ENCODE measurements around the gene C5orf15.

The C5orf15 gene

DNA sequence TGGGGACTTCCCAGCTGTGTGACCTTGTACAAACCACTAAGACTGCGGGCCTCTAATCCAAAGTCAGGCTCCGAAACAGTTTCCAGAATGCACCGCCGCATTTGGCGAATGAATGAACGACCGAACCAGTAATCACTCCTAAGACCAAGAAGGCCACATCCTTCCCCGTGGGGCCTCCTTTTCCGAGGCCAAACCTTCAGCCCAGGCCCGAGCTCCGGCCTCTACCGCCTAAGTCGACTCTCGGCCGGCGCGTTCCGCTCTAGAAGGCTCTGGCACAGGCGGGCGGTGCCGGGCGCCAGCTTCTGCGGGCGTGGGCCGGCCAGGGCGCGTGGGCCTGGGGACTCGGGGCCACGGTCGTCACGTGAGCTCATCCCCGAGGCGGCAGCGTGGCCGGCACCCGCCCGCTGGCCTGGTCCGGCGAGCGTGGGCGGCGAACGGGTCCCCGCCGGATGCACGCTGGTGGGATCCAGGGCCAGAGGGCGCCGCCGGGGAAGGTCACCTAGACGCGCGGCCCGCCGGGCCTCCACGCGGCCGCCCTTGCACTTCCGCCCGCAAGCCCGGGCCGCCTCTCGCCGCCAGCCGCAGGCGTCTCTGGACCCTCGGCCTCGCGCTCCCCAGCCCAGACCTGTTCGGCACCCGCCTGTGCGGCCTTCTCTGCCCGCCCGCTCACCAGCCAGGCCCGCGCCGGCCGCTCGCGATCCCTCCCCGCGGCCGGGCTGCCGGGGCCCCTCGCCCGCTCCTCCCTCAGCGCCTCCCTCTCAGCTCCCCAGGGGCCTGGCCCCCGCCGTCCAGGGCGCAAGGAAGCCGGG, 35.6 kb upstream of the C5orf15 start:
- peak; percentile 99 for TF ChIP-seq ZFX (IDR thresholded peaks at IDR 0.05)
- TF ChIP-seq, protein P1, sequence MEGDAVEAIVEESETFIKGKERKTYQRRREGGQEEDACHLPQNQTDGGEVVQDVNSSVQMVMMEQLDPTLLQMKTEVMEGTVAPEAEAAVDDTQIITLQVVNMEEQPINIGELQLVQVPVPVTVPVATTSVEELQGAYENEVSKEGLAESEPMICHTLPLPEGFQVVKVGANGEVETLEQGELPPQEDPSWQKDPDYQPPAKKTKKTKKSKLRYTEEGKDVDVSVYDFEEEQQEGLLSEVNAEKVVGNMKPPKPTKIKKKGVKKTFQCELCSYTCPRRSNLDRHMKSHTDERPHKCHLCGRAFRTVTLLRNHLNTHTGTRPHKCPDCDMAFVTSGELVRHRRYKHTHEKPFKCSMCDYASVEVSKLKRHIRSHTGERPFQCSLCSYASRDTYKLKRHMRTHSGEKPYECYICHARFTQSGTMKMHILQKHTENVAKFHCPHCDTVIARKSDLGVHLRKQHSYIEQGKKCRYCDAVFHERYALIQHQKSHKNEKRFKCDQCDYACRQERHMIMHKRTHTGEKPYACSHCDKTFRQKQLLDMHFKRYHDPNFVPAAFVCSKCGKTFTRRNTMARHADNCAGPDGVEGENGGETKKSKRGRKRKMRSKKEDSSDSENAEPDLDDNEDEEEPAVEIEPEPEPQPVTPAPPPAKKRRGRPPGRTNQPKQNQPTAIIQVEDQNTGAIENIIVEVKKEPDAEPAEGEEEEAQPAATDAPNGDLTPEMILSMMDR (conservative IDR thresholded peaks at IDR 0.05), result no peak
- peak overlapping the region; percentile 99 for H3K27ac ChIP-seq

DNA sequence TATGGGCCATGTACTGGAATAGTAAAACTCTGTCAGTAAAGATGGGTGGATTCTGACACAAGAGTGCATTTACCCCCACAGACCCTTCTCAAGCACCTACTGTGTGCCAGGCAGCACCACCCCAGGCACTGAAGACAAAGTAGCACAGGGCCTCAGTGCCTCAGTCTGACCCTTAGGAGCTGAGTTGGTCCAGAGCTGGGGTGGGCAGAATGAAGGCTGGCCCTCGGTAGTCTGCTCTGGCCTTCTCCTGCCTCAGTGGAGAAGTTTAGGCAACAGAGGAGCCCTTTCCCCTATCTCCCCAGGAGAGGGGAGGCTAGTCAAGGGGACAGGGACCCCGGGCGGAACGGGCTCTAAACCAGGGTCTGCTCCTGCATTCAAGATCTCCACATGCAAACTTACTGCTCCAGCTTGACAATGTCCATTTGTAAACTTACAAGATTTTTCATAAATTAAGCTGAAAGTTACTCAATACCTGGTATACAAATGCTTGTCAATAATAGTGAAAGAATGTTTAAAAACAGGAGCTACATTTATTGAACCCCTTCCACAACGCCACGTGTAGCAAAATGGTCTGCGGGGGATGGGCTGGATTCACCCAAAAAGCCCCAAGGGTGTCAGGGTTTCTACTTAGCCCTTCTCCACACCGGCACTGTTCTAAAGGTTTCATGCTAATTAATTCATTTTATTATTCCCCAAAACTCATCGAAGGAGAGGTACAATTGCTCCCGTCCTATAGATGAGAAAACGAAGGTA, 34.8 kb upstream of the C5orf15 start:
- H3K27ac ChIP-seq, result peak overlapping the region; percentile 99
- no peak for TF ChIP-seq ZFX (IDR thresholded peaks at IDR 0.05)
- TF ChIP-seq, protein P1 (conservative IDR thresholded peaks at IDR 0.05), result no peak

DNA sequence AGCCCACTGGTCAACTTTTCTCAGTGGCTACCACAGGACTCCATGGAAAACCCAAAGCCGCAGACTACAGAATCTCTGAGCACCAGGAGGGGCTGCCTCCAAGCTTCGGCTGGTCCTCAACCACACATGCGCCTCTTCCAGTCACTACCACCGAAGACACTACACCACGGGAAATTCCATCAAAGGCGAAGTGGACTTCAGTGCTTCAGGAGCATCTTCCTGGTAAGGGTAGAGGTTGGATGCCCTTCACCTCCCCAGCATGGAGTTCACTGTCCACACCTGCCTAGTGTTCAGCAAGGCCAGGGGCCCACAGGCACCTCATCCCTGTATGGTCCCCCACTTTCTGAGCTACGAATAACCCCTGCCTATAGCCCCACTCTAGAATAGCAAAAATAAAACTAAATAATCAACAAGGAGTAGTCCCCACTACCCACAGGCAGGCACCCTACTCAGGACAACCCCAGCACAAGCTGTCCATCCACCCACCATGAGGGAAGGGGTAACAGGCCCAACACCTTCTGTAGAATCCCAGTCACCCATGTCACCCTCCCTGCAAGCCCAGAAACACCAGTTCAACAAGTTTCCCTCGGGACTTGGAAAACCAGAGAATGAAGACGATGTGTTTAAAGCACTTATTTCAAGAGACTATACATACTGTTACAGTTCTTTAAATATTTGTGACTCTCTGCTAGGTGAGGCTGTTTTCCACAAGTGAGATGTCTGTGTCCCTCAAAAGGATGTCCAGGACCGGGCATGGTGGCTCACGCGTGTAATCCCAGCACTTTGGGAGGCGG, 33.7 kb upstream of the C5orf15 start:
- peak overlapping the region; percentile 99 for H3K27ac ChIP-seq
- TF ChIP-seq ZFX (IDR thresholded peaks at IDR 0.05), result no peak
- TF ChIP-seq, protein P1 (conservative IDR thresholded peaks at IDR 0.05), result no peak

DNA sequence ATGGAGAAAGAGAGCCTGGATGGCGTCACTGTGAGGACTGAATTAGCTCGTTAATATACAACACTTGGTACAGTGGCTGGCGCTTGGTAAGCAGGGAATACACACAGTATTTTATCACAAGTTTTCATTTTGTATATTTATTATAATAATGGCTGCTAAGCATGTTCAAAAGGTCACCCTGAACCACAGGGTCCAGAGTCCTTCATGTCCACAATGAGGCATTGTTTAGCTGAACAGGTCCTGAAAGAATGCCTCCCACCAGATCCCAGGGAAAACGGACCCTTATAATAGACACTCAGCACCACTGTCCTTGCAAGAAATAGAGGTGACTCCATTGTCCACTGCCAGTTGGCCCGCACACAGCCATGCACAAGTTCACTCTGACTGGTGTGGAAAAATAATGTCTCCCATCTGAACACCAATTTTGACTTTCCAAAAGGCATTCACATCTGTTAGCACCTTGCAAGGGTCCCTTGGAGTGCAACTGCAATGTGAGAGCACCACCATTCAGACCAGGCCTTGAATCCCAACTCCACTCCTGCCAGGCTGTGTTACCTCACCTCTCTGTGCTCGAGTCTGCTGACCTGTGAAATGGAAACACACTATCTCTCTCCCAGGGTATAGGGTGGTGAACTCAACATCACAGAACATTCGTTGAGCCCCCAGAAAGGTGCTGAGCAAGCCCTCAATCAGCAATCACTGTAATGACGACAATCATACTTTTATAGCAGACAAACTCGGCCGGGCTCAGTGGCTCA, 32.5 kb upstream of the C5orf15 start:
- TF ChIP-seq, protein P1 (conservative IDR thresholded peaks at IDR 0.05), result no peak
- TF ChIP-seq ZFX (IDR thresholded peaks at IDR 0.05), result no peak
- peak overlapping the region; percentile 11; the same call in 1 of the 2 replicates for H3K27ac ChIP-seq

DNA sequence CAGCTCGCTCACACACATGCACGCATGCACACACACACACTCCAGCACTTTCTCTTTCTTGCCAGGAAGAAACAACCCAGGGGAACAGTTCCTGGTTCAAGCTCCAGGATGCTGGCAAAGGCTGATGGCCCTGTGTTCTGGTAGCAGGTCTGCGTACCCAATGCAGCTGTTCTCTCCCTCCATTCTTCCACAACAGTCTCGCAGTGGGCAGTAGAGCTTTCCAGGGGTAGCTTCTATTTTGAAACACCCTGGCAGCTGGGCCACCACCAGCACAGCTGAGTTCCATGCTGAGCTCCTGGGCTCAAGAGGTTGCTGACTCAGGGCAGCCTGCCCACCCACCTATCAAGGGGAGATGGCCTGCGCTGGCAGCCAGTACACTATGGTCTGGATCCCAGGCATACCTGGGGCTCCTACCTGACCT, 31.7 kb upstream of the C5orf15 start:
- H3K27ac ChIP-seq, result peak overlapping the region; percentile 11
- no peak for TF ChIP-seq ZFX (IDR thresholded peaks at IDR 0.05)
- TF ChIP-seq, protein P1 (conservative IDR thresholded peaks at IDR 0.05), result no peak

DNA sequence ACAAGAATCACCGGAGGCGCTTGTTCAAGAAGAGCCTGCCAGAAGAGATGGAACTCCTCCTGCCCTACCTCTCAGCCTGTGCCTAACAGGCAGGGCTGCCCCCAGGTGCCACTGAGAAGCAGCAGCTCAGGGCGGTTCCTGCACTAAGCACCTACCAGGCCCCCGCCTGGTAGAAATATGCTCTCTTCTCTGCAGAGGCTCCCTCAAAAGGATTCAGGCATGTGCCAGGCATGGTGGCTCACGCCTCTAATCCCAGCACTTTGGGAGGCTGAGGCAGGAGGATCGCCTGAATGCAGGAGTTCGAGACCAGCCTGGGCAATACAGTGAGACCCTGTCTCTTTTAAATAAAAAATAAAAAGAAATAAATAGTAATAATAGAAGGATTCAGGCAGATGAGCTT, 30.4 kb upstream of the C5orf15 start:
- TF ChIP-seq ZFX (IDR thresholded peaks at IDR 0.05), result no peak
- TF ChIP-seq, protein P1 (conservative IDR thresholded peaks at IDR 0.05), result no peak
- H3K27ac ChIP-seq, result no peak overlapping the region
